Measurements from ENCODE around the gene RAD51D. TPM values are rescaled to one million over a fixed set of nuclear protein-coding genes. Genes with fewer than 3 reads are reported as not detected.
A peak's percentile ranks its signal among the peaks of the same experiment; 100 is the strongest.

RAD51D gene
- 14.8 and 18.2 TPM in 2 replicates for total RNA-seq
- long read RNA-seq, full-length matches to known transcripts = 24 of 42 reads
- long read RNA-seq, partial matches to known transcripts = 3 of 42 reads
- long read RNA-seq, other reads (novel, unspliced or antisense) = 15 of 42 reads

DNA sequence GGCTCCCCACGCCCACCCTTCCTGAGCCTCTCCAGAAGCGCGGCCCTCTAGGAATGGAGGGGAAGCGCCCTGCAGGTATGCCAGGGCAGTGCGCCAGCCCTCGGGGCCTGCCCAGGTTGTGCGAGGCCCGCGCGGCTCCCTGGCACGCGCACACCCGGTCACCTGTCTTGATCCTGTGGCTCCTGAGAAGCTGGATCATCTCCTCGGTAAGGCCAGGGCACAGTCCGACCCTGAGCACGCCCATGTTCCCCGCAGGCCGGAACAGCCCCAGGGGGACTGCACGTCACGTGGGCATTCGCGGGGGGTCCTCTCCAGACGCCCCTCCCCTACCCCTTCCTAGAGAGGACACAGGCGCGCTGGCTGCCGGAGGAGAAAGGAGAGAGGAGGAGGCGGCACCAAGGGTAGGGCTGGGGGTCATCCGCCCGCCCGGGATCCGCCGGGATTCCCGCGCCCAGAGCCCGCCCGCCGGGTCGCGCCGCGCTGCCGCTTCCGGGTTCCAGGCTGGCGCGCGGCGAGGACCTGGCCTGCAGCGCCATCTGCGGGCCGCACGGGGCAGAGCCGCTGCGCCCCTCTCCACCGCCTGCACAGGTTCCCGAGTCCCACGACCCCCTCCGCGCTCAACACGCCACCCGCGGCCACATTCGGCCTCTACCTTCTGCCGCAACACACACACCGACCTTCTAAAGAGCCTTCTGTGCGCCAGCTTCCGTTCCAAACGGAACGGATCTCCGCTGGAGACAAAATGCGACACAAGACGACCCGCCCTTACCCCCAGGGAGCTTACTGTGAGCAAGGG is at the start of gene RAD51D:
RAD51D (minus strand) TSS at position 491 of the 796 bp plus-strand sequence; CDS start at position 244, 247 bp downstream.
- Mint-ChIP-seq H3K9me3 (ENCODE audit: unreplicated experiment) (no peaks in the 10 kb centered on the region), H3K27me3 (ENCODE audit: unreplicated experiment) (no peaks in the 10 kb centered on the region), H3K4me1 (ENCODE audit: unreplicated experiment) (peaks cover 32% of the 10 kb centered on the region), H3K27ac (ENCODE audit: unreplicated experiment) (peak within 1 kb of the TSS; percentile 90), H3K36me3 (ENCODE audit: unreplicated experiment) (no peaks in the 10 kb centered on the region), H3K4me3 (ENCODE audit: unreplicated experiment) (peak within 1 kb of the TSS; percentile 85)
- TF ChIP-seq, protein P1, sequence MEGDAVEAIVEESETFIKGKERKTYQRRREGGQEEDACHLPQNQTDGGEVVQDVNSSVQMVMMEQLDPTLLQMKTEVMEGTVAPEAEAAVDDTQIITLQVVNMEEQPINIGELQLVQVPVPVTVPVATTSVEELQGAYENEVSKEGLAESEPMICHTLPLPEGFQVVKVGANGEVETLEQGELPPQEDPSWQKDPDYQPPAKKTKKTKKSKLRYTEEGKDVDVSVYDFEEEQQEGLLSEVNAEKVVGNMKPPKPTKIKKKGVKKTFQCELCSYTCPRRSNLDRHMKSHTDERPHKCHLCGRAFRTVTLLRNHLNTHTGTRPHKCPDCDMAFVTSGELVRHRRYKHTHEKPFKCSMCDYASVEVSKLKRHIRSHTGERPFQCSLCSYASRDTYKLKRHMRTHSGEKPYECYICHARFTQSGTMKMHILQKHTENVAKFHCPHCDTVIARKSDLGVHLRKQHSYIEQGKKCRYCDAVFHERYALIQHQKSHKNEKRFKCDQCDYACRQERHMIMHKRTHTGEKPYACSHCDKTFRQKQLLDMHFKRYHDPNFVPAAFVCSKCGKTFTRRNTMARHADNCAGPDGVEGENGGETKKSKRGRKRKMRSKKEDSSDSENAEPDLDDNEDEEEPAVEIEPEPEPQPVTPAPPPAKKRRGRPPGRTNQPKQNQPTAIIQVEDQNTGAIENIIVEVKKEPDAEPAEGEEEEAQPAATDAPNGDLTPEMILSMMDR (IDR thresholded peaks at IDR 0.05) = peak; percentile 98
- DNase-seq (ENCODE audit: extremely low spot score, unreplicated experiment) = peak; percentile 92

DNA sequence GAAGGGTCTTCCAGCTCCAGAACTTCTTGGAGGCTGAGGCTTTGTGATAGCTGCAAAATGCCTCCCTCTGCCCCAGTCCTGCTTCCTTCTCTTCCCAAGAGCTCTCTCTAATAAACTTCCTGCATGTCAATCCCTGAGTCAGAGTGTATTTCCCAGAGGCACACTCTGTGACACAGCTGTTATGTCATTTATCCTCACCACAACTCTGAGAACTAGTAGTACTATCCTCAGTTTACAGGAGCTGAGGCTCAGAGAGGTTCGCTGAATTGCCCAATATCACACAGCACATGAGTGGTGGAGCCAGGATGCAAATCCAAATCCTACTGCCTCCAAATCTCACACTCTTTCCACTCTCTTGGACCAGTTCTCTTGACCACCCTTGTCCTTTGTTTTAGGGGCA is 48.0 kb upstream of the RAD51D start:
- TF ChIP-seq, protein P1 (IDR thresholded peaks at IDR 0.05) = no peak
- Mint-ChIP-seq H3K36me3 (ENCODE audit: unreplicated experiment) (no peaks in the 10 kb centered on the region), H3K27ac (ENCODE audit: unreplicated experiment) (no peak overlapping the region), H3K9me3 (ENCODE audit: unreplicated experiment) (no peaks in the 10 kb centered on the region), H3K4me3 (ENCODE audit: unreplicated experiment) (no peak overlapping the region), H3K27me3 (ENCODE audit: unreplicated experiment) (peaks cover 10% of the 10 kb centered on the region), H3K4me1 (ENCODE audit: unreplicated experiment) (no peaks in the 10 kb centered on the region)
- DNase-seq (ENCODE audit: extremely low spot score, unreplicated experiment) = no peak

DNA sequence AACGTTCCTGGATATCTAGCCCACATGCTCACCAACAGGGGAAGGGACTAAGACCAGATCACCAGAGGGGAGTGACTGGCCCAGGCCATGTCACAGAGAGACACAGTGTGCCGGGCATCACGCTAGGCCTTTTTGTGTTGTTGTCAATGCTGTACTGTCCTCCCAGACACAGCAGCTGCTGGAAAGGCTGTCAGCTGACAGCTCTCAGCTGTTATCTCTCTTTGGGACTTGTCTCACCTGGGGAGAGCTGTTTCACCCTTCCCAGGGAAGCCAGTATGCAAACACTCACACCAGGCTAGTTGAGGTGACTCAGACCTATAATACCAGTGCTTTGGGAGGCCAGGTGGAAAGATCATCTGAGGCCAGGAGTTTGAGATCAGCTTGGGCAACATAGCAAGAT is 47.4 kb upstream of the RAD51D start:
- H3K27ac Mint-ChIP-seq (ENCODE audit: unreplicated experiment) = no peak overlapping the region
- TF ChIP-seq, protein P1 (IDR thresholded peaks at IDR 0.05) = no peak
- H3K4me1 Mint-ChIP-seq (ENCODE audit: unreplicated experiment) = no peaks in the 10 kb centered on the region
- H3K27me3 Mint-ChIP-seq (ENCODE audit: unreplicated experiment) = peaks cover 12% of the 10 kb centered on the region
- no peaks in the 10 kb centered on the region for H3K36me3 Mint-ChIP-seq (ENCODE audit: unreplicated experiment)
- no peak overlapping the region for H3K4me3 Mint-ChIP-seq (ENCODE audit: unreplicated experiment)
- DNase-seq (ENCODE audit: extremely low spot score, unreplicated experiment) = no peak
- no peaks in the 10 kb centered on the region for H3K9me3 Mint-ChIP-seq (ENCODE audit: unreplicated experiment)

DNA sequence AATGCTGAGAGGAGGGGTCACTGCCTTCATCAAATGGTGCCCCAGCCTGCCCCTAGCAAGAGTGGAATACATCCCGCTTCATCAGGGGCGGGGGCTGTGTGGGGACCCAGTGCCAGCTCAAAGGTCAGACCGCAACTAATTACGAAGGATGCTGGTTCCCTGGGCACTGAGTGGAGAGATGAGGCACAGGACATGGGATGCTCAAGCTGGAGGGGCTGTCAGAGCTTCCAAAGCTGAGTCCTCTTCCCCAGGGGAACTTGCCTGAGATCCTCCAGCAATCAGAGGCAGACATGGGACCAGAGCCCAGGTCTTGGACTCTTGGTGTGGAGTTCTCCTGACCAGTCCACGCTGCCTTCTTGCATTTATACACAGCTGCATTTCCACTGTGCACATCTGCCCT is 46.9 kb upstream of the RAD51D start:
- TF ChIP-seq, protein P1 (IDR thresholded peaks at IDR 0.05) = no peak
- Mint-ChIP-seq H3K4me1 (ENCODE audit: unreplicated experiment) (no peaks in the 10 kb centered on the region), H3K27ac (ENCODE audit: unreplicated experiment) (no peak overlapping the region), H3K27me3 (ENCODE audit: unreplicated experiment) (peaks cover 15% of the 10 kb centered on the region), H3K9me3 (ENCODE audit: unreplicated experiment) (no peaks in the 10 kb centered on the region), H3K4me3 (ENCODE audit: unreplicated experiment) (no peak overlapping the region), H3K36me3 (ENCODE audit: unreplicated experiment) (no peaks in the 10 kb centered on the region)
- DNase-seq (ENCODE audit: extremely low spot score, unreplicated experiment) = no peak

DNA sequence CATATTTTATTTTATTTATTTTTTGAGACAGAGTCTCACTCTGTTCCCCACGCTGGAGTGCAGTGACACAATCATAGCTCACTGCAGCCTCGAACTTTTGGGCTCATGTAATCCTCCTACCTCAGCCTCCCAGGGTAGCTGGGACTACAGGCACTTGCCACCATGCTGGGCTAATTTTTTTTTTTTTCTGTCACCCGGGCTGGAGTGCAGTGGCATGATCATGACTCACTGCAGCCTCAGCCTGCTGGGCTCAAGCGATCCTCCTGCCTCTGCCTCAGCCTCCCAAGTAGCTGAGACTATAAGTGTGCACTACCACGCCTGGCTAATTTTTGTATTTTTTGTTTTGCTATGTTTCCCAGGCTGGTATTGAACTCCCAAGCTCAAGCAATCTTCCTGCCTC is 45.1 kb upstream of the RAD51D start:
- H3K27ac Mint-ChIP-seq (ENCODE audit: unreplicated experiment) = no peak overlapping the region
- H3K4me3 Mint-ChIP-seq (ENCODE audit: unreplicated experiment) = no peak overlapping the region
- no peak for DNase-seq (ENCODE audit: extremely low spot score, unreplicated experiment)
- TF ChIP-seq, protein P1 (IDR thresholded peaks at IDR 0.05) = no peak
- no peaks in the 10 kb centered on the region for H3K36me3 Mint-ChIP-seq (ENCODE audit: unreplicated experiment)
- H3K9me3 Mint-ChIP-seq (ENCODE audit: unreplicated experiment) = no peaks in the 10 kb centered on the region
- H3K4me1 Mint-ChIP-seq (ENCODE audit: unreplicated experiment) = no peaks in the 10 kb centered on the region
- peaks cover 28% of the 10 kb centered on the region for H3K27me3 Mint-ChIP-seq (ENCODE audit: unreplicated experiment)

All from osteocyte (in vitro differentiated cells).